ENCODE results near the gene KCNMA1. TPM values are rescaled to one million over a fixed set of nuclear protein-coding genes. Genes with fewer than 3 reads are reported as not detected.

The KCNMA1 gene
- total RNA-seq, 4 donors from 2014 or later = 66.8 to 96.5 (median 78.9) TPM

GRCh38 chr10:77079592-77080300 lies 557.9 kb downstream of the KCNMA1 start:
- DNase-seq (no peak), ATAC-seq (no peak)
- Histone ChIP-seq H3K4me1 (peaks cover 0 to 2% of the 10 kb centered on the region in 2 donors), H3K27ac (no peak overlapping the region), H3K27me3 (no peaks in the 10 kb centered on the region), H3K4me3 (no peak overlapping the region), H3K36me3 (peaks cover 0 to 9% of the 10 kb centered on the region in 2 donors), H3K9me3 (no peaks in the 10 kb centered on the region)
- intact Hi-C loops (cut with DNase I; ENCODE audit: low total_unique reads) (no loop called here), in situ Hi-C loops (cut with MboI; ENCODE audit: low sequenced_read_pairs in 4 of 4) (no loop called here)
- TF ChIP-seq CTCF (IDR thresholded peaks at IDR 0.05 in 4 of 5, conservative IDR thresholded peaks at IDR 0.05 in 1 of 5) (no peak), POLR2A (IDR thresholded peaks at IDR 0.05) (no peak)

DNA sequence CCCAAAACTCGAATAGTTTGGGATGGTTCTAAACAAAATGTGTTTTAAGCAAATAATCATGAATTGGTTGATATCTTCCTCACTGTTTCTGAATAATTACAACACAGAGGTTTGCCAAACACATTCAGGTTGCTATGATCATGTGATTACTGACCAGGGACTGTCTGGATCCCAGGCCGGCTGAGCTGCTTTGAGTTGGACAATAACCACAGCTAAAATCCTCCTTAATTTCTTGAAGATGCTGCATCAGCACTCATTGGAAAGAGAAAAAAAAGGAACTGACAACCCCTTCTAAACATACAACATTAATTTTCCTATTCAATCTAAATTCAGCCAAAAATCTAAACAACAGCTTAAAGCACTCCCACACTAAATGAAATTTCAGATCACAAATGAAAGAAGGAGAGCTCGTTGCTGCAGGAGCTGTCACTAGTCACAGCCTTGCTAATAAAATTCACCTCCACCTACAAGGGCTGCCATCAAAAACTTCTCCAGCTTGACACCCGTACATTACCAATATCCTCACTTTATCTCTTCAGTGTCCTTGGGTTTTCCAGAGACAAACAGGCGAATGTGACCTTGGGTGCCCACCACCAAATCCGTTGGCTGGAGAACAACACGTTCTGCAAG lies 560.2 kb downstream of the KCNMA1 start:
- Histone ChIP-seq H3K36me3 (peaks cover 3 to 11% of the 10 kb centered on the region in 2 donors), H3K27ac (no peak overlapping the region), H3K4me3 (no peak overlapping the region), H3K9me3 (no peaks in the 10 kb centered on the region), H3K4me1 (no peaks in the 10 kb centered on the region), H3K27me3 (no peaks in the 10 kb centered on the region)
- TF ChIP-seq POLR2A (IDR thresholded peaks at IDR 0.05) (no peak), CTCF (IDR thresholded peaks at IDR 0.05 in 4 of 5, conservative IDR thresholded peaks at IDR 0.05 in 1 of 5) (no peak)
- ATAC-seq (no peak), DNase-seq (no peak)
- intact Hi-C loops (cut with DNase I; ENCODE audit: low total_unique reads) = no loop called here
- in situ Hi-C loops (cut with MboI; ENCODE audit: low sequenced_read_pairs in 4 of 4) = no loop called here

- H3K27ac ChIP-seq = no peak overlapping the region
- no peaks in the 10 kb centered on the region for H3K4me1 ChIP-seq
- DNase-seq (no peak), ATAC-seq (no peak)
- no peak for TF ChIP-seq POLR2A (IDR thresholded peaks at IDR 0.05)
- TF ChIP-seq CTCF (IDR thresholded peaks at IDR 0.05 in 4 of 5, conservative IDR thresholded peaks at IDR 0.05 in 1 of 5) = no peak
- no peaks in the 10 kb centered on the region for H3K9me3 ChIP-seq
- H3K4me3 ChIP-seq = no peak overlapping the region
- H3K27me3 ChIP-seq = no peaks in the 10 kb centered on the region
- peaks cover 7 to 25% of the 10 kb centered on the region in 2 donors for H3K36me3 ChIP-seq
- in situ Hi-C loops (cut with MboI; ENCODE audit: low sequenced_read_pairs in 4 of 4) = no loop called here
- intact Hi-C loops (cut with DNase I; ENCODE audit: low total_unique reads) = no loop called here
Observed at GRCh38 chr10:77075926-77076325, 561.7 kb downstream of the KCNMA1 start.

DNA sequence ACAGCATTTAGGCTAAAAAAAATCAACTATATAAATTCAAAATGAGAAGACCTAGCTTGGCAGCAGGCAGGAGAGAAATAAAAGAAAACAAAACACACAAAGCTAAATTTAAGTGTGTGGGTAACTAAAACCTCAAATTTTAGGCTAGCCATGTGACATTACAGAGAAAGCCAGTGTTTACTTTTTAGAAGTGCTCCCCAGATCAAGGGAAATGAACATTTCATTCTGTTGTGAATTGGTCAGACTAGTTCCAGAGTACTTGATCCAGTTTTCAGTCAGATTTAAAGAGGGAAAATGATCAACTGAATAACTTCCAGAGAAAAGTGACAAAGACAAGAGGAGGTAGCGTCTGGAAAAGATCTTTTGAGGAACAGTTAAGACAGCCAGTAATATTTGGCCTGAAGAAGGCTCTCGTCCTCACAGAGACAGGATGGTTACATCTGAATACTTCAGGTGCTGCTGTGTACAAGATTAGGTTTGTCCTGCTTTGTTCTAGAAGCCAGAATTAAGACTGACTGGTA lies 563.4 kb downstream of the KCNMA1 start:
- no peaks in the 10 kb centered on the region for H3K9me3 ChIP-seq
- intact Hi-C loops (cut with DNase I; ENCODE audit: low total_unique reads) (no loop called here), in situ Hi-C loops (cut with MboI; ENCODE audit: low sequenced_read_pairs in 4 of 4) (no loop called here)
- H3K27ac ChIP-seq = peak overlapping the region in 1 of 4 donors; percentile 1
- TF ChIP-seq POLR2A (IDR thresholded peaks at IDR 0.05) (no peak), CTCF (IDR thresholded peaks at IDR 0.05 in 4 of 5, conservative IDR thresholded peaks at IDR 0.05 in 1 of 5) (no peak)
- H3K4me3 ChIP-seq = no peak overlapping the region
- DNase-seq = no peak
- no peaks in the 10 kb centered on the region for H3K4me1 ChIP-seq
- H3K36me3 ChIP-seq = peaks cover 7 to 25% of the 10 kb centered on the region in 2 donors
- no peak for ATAC-seq
- no peaks in the 10 kb centered on the region for H3K27me3 ChIP-seq
